Fibroblast of lung (primary cell): ENCODE data around the gene MT1X. TPM values are rescaled to one million over a fixed set of nuclear protein-coding genes. Genes with fewer than 3 reads are reported as not detected.
A peak's percentile ranks its signal among the peaks of the same experiment; 100 is the strongest.

Source experiments
- DNase-seq, 2 donors: peaks; one replicate each; pipeline versions ENCODE4 v3.0.0 to v3.0.0-alpha.2; 2010; ENCODE audit warnings: low read depth in 2 of 2
- H2AFZ ChIP-seq: 2 replicates; pipeline ENCODE4 v1.5.1; 2012; ENCODE audit warnings: low read length, control low read depth, inconsistent platforms
- H3K27ac ChIP-seq: 2 replicates; pipeline ENCODE4 v1.5.1; 2011; ENCODE audit warnings: low read length, control low read depth; ENCODE audit not compliant: insufficient read depth
- H3K27me3 ChIP-seq: 2 replicates; pipeline ENCODE4 v1.5.1; 2011; ENCODE audit warnings: mild to moderate bottlenecking, low read length; ENCODE audit not compliant: control insufficient read depth, insufficient read depth
- H3K36me3 ChIP-seq: 2 replicates; pipeline ENCODE4 v1.5.1; 2011; ENCODE audit warnings: low read length; ENCODE audit not compliant: control insufficient read depth, insufficient read depth
- H3K4me1 ChIP-seq: 2 replicates; pipeline ENCODE4 v1.5.1; 2011; ENCODE audit warnings: low read length; ENCODE audit not compliant: control insufficient read depth, insufficient read depth; ENCODE audit errors: extremely low read depth
- H3K4me2 ChIP-seq: 2 replicates; pipeline ENCODE4 v1.5.1; 2011; ENCODE audit warnings: low read length, control low read depth; ENCODE audit not compliant: insufficient read depth; ENCODE audit errors: extremely low read depth
- H3K4me3 ChIP-seq, 4 experiments: fragments of 200-600 bp in 1 of 4; sonication (generic) in 1 of 4; replicated peaks in 1 of 4; 2 replicates each; pipeline ENCODE4 v1.5.1; 2011 to 2016; ENCODE audit warnings: low read length in 4 of 4, low read depth in 3 of 4, mild to moderate bottlenecking in 3 of 4, control low read depth in 2 of 4, inconsistent platforms in 1 of 4, mixed read lengths in 1 of 4; ENCODE audit not compliant: insufficient read depth in 1 of 4; ENCODE audit errors: control extremely low read depth in 1 of 4
- H3K79me2 ChIP-seq: 2 replicates; pipeline ENCODE4 v1.5.1; 2012; ENCODE audit warnings: mild to moderate bottlenecking, low read length, inconsistent platforms; ENCODE audit not compliant: control insufficient read depth, insufficient read depth
- H3K9ac ChIP-seq: 2 replicates; pipeline ENCODE4 v1.5.1; 2011; ENCODE audit warnings: mild to moderate bottlenecking, low read length, control low read depth; ENCODE audit not compliant: insufficient read depth
- H3K9me3 ChIP-seq: 2 replicates; pipeline ENCODE4 v1.5.1; 2012; ENCODE audit warnings: low read depth, low read length; ENCODE audit not compliant: control insufficient read depth, insufficient read depth
- H4K20me1 ChIP-seq: 2 replicates; pipeline ENCODE4 v1.5.1; 2011; ENCODE audit warnings: low read length; ENCODE audit not compliant: control insufficient read depth, insufficient read depth; ENCODE audit errors: extremely low read depth
- CTCF ChIP-seq, 2 donors: IDR thresholded peaks in 1 of 2; conservative IDR thresholded peaks in 1 of 2; 1 replicate in 1 of 2; 2 replicates in 1 of 2; pipeline ENCODE4 v1.5.1; 2011 to 2012; ENCODE audit warnings: low read length in 2 of 2, control low read depth in 1 of 2, inconsistent platforms in 1 of 2, low read depth in 1 of 2, mild to moderate bottlenecking in 1 of 2
- EZH2 ChIP-seq: IDR thresholded peaks from 2 replicates; pipeline ENCODE4 v1.5.1; 2012; ENCODE audit warnings: low read length, control low read depth, mild to moderate bottlenecking; ENCODE audit errors: missing control alignments
- polyA plus RNA-seq, 2 donors: library from polyadenylated mRNA; depleted of rRNA in 1 of 2; stranded (reverse) in 1 of 2; unstranded in 1 of 2; fragments of >200 nt; gene quantifications; 2 replicates each; pipeline ENCODE4 v1.2.1, GENCODE V29; 2011 to 2012; ENCODE audit warnings: missing spikeins in 1 of 2
- total RNA-seq: library from RNA; depleted of rRNA; stranded (reverse); fragments of >200 nt; gene quantifications from 2 replicates; pipeline ENCODE4 v1.2.1, GENCODE V29; 2014

MT1X gene
- total and polyA plus RNA-seq, 2 donors (not counting 1 experiment from before 2014, with no cell fraction given) = 137 to 242 TPM

GRCh38 chr16:56726926-56727325 lies 44.7 kb downstream of the MT1X start:
- no peaks in the 10 kb centered on the region for H3K9me3 ChIP-seq
- TF ChIP-seq CTCF (conservative IDR thresholded peaks at IDR 0.05 in 1 of 2, IDR thresholded peaks at IDR 0.05 in 1 of 2; ENCODE audit: low read depth in 1 of 2, low read length in 2 of 2) (no peak), EZH2 (no peak)
- no peak overlapping the region for H3K9ac ChIP-seq
- H2AFZ ChIP-seq = no peak overlapping the region
- H4K20me1 ChIP-seq = no peaks in the 10 kb centered on the region
- no peak overlapping the region for H3K4me2 ChIP-seq
- peaks cover 4% of the 10 kb centered on the region for H3K4me1 ChIP-seq
- peaks cover 20% of the 10 kb centered on the region for H3K79me2 ChIP-seq
- H3K4me3 ChIP-seq = no peak overlapping the region
- no peaks in the 10 kb centered on the region for H3K27me3 ChIP-seq
- H3K36me3 ChIP-seq = no peaks in the 10 kb centered on the region
- H3K27ac ChIP-seq = no peak overlapping the region
- no peak for DNase-seq

GRCh38 chr16:56728027-56728426 lies 45.8 kb downstream of the MT1X start:
- no peaks in the 10 kb centered on the region for H3K9me3 ChIP-seq
- no peak for DNase-seq
- no peaks in the 10 kb centered on the region for H3K36me3 ChIP-seq
- no peaks in the 10 kb centered on the region for H4K20me1 ChIP-seq
- H3K27ac ChIP-seq = no peak overlapping the region
- peaks cover 29% of the 10 kb centered on the region for H3K79me2 ChIP-seq
- H3K9ac ChIP-seq = no peak overlapping the region
- H2AFZ ChIP-seq = no peak overlapping the region
- no peak overlapping the region for H3K4me3 ChIP-seq
- H3K4me2 ChIP-seq = no peak overlapping the region
- no peaks in the 10 kb centered on the region for H3K27me3 ChIP-seq
- peaks cover 4% of the 10 kb centered on the region for H3K4me1 ChIP-seq
- TF ChIP-seq EZH2 = no peak
- no peak for TF ChIP-seq CTCF (conservative IDR thresholded peaks at IDR 0.05 in 1 of 2, IDR thresholded peaks at IDR 0.05 in 1 of 2; ENCODE audit: low read depth in 1 of 2, low read length in 2 of 2)

GRCh38 chr16:56728980-56729734 lies 46.9 kb downstream of the MT1X start:
- no peaks in the 10 kb centered on the region for H3K9me3 ChIP-seq
- H4K20me1 ChIP-seq = no peaks in the 10 kb centered on the region
- H3K4me2 ChIP-seq = peak overlapping the region; percentile 99
- H3K27me3 ChIP-seq = no peaks in the 10 kb centered on the region
- peaks cover 4% of the 10 kb centered on the region for H3K4me1 ChIP-seq
- peak overlapping the region; percentile 60 for H3K9ac ChIP-seq
- H3K4me3 ChIP-seq = peak overlapping the region; percentile 65 to 94 (median 70)
- DNase-seq = peak in 1 of 2 donors; percentile 16
- peaks cover 39% of the 10 kb centered on the region for H3K79me2 ChIP-seq
- H3K27ac ChIP-seq = peak overlapping the region; percentile 93
- no peaks in the 10 kb centered on the region for H3K36me3 ChIP-seq
- peak overlapping the region; percentile 93 for H2AFZ ChIP-seq
- TF ChIP-seq EZH2 (no peak), CTCF (conservative IDR thresholded peaks at IDR 0.05 in 1 of 2, IDR thresholded peaks at IDR 0.05 in 1 of 2; ENCODE audit: low read depth in 1 of 2, low read length in 2 of 2) (no peak)
